HepG2 (cell line): ENCODE measurements around the gene ANLN. TPM values are rescaled to one million over a fixed set of nuclear protein-coding genes. Genes with fewer than 3 reads are reported as not detected.
A peak's percentile ranks its signal among the peaks of the same experiment; 100 is the strongest.

Experiments used
- AKAP8 ChIP-seq: sonication (generic); formaldehyde crosslinking; IDR thresholded peaks from 2 replicates; pipeline ENCODE4 v1.5.1; 2020; ENCODE audit warnings: mild to moderate bottlenecking, missing genetic modification reagents
- CC2D1A ChIP-seq: sonication (generic); formaldehyde crosslinking; IDR thresholded peaks from 2 replicates; pipeline ENCODE4 v1.8.1; 2023; ENCODE audit warnings: mild to moderate bottlenecking, missing genetic modification reagents
- DNMT1 ChIP-seq: sonication (generic); formaldehyde crosslinking; IDR thresholded peaks from 2 replicates; pipeline ENCODE4 v1.5.1; 2020; ENCODE audit warnings: mild to moderate bottlenecking, missing genetic modification reagents
- EP300 ChIP-seq, 3 experiments: sonication (generic) in 1 of 3; formaldehyde crosslinking in 1 of 3; IDR thresholded peaks; 2 replicates each; pipeline versions ENCODE4 v1.5.1 to v1.6.1; 2011 to 2020; ENCODE audit warnings: low read depth in 2 of 3, low read length in 2 of 3, borderline replicate concordance in 1 of 3, improper control_type of control experiment in 1 of 3, mild to moderate bottlenecking in 1 of 3, missing genetic modification reagents in 1 of 3, moderate library complexity in 1 of 3
- HMG20A ChIP-seq: IDR thresholded peaks from 2 replicates; pipeline ENCODE4 v1.6.1; 2016; ENCODE audit warnings: borderline replicate concordance
- IKZF1 ChIP-seq: fragments of 450-650 bp; IDR thresholded peaks from 2 replicates; pipeline ENCODE4 v1.7.1; 2016
- MAF1 ChIP-seq: sonication (generic); formaldehyde crosslinking; IDR thresholded peaks from 2 replicates; pipeline ENCODE4 v1.5.0; 2020; ENCODE audit warnings: missing genetic modification reagents, borderline replicate concordance
- MNT ChIP-seq: fragments of 450-650 bp; IDR thresholded peaks from 2 replicates; pipeline ENCODE4 v1.6.1; 2016
- NAIF1 ChIP-seq: sonication (generic); formaldehyde crosslinking; IDR thresholded peaks from 2 replicates; pipeline ENCODE4 v1.5.0; 2020; ENCODE audit warnings: mild to moderate bottlenecking, missing genetic modification reagents, borderline replicate concordance
- SALL2 ChIP-seq: sonication (generic); formaldehyde crosslinking; IDR thresholded peaks from 2 replicates; pipeline ENCODE4 v1.8.1; 2023; ENCODE audit warnings: mild to moderate bottlenecking, missing genetic modification reagents, inconsistent platforms
- SAP130 ChIP-seq: IDR thresholded peaks from 2 replicates; pipeline ENCODE4 v1.6.1; 2016; ENCODE audit warnings: low read depth
- STAT6 ChIP-seq: sonication (generic); formaldehyde crosslinking; IDR thresholded peaks from 2 replicates; pipeline ENCODE4 v1.4.0; 2020; ENCODE audit warnings: missing genetic modification reagents, mild to moderate bottlenecking, borderline replicate concordance
- ZBTB2 ChIP-seq: sonication (generic); formaldehyde crosslinking; IDR thresholded peaks from 2 replicates; pipeline ENCODE4 v1.8.0; 2022; ENCODE audit warnings: low read depth, missing genetic modification reagents
- ZKSCAN8 ChIP-seq: IDR thresholded peaks from 2 replicates; pipeline ENCODE4 v1.6.1; 2016; ENCODE audit warnings: borderline replicate concordance, missing genetic modification reagents, missing compliant biosample characterization
- ZNF414 ChIP-seq: sonication (generic); formaldehyde crosslinking; IDR thresholded peaks from 2 replicates; pipeline ENCODE4 v1.5.0; 2020; ENCODE audit warnings: missing genetic modification reagents
- ZNF430 ChIP-seq: sonication (generic); formaldehyde crosslinking; IDR thresholded peaks from 2 replicates; pipeline ENCODE4 v1.9.0; 2021; ENCODE audit warnings: mild to moderate bottlenecking, missing genetic modification reagents
- ZNF549 ChIP-seq: sonication (generic); formaldehyde crosslinking; IDR thresholded peaks from 2 replicates; pipeline ENCODE4 v1.5.0; 2020; ENCODE audit warnings: missing genetic modification reagents
- ZNF563 ChIP-seq: sonication (generic); formaldehyde crosslinking; IDR thresholded peaks from 2 replicates; pipeline ENCODE4 v1.8.0; 2022; ENCODE audit warnings: mild to moderate bottlenecking, moderate library complexity, missing genetic modification reagents
- ZNF652 ChIP-seq: IDR thresholded peaks from 2 replicates; pipeline ENCODE4 v1.6.1; 2016; ENCODE audit warnings: low read depth, borderline replicate concordance
- ZNF784 ChIP-seq: sonication (generic); formaldehyde crosslinking; IDR thresholded peaks from 2 replicates; pipeline ENCODE4 v1.5.1; 2020; ENCODE audit warnings: missing genetic modification reagents, mild to moderate bottlenecking, borderline replicate concordance
- polyA plus RNA-seq, 8 experiments: library from polyadenylated mRNA; depleted of rRNA in 3 of 8; stranded (reverse) in 7 of 8; unstranded in 1 of 8; fragments of >200 nt; fragmentation: Illumina TruSeq in 4 of 8; extraction: Trizol in 4 of 8; gene quantifications; 2 replicates each; pipeline versions ENCODE4 v1.2.1 to v1.2.3, GENCODE V29; 2011 to 2016; ENCODE audit warnings: low read depth in 4 of 8, missing spikeins in 1 of 8, mixed read lengths in 1 of 8; ENCODE audit not compliant: insufficient read depth in 1 of 8
- total RNA-seq, 5 experiments: library from RNA; depleted of rRNA; stranded (reverse); fragments of >200 nt; fragmentation: Illumina TruSeq; extraction: Trizol; gene quantifications; 2 replicates each; pipeline ENCODE4 v1.2.3, GENCODE V29; 2016; ENCODE audit warnings: low read depth in 1 of 5

ANLN gene
- total and polyA plus RNA-seq, 2 of the 13 experiments (the other 11 are each of a cell fraction or from before 2014, with no cell fraction given): 20.0 to 72.0 TPM

- TF ChIP-seq MAF1 (CRISPR knock-in tag) (no peak), EP300 (IDR thresholded peaks at IDR 0.05; ENCODE audit: low read depth in 2 of 2, low read length in 2 of 2) (no peak), EP300 (CRISPR knock-in tag; IDR thresholded peaks at IDR 0.05; ENCODE audit: borderline replicate concordance) (no peak), ZBTB2 (CRISPR knock-in tag) (no peak), ZNF784 (CRISPR knock-in tag) (peak; percentile 49; the same call in 1 of the 2 replicates), MNT (0 out of 2 replicates have a peak, but pooled peaks have one; percentile 23), ZNF430 (CRISPR knock-in tag) (0 out of 2 replicates have a peak, but pooled peaks have one; percentile 73), SALL2 (CRISPR knock-in tag) (no peak; the same call in 1 of the 2 replicates), STAT6 (no peak; the same call in 1 of the 2 replicates), AKAP8 (CRISPR knock-in tag) (peak; percentile 79; the same call in 1 of the 2 replicates), ZNF652 (CRISPR knock-in tag) (no peak), IKZF1 (no peak), ZNF414 (CRISPR knock-in tag) (peak; percentile 43; the same call in 1 of the 2 replicates), DNMT1 (peak; percentile 64; the same call in 1 of the 2 replicates), ZNF563 (peak; percentile 68; the same call in 1 of the 2 replicates), ZKSCAN8 (CRISPR knock-in tag) (no peak; the same call in 1 of the 2 replicates), HMG20A (CRISPR knock-in tag) (no peak), ZNF549 (CRISPR knock-in tag) (no peak), NAIF1 (CRISPR knock-in tag) (peak; percentile 94), SAP130 (CRISPR knock-in tag) (peak; percentile 87), CC2D1A (CRISPR knock-in tag) (no peak)
These were observed 22.7 kb upstream of the ANLN start (continued) for GRCh38 chr7:36366718-36367560.
